Spleen (tissue), 7 donors: Measurements from ENCODE around the gene POGZ.

Experiments used
- CTCF ChIP-seq, 11 experiments: fragments of 200-600 bp in 7 of 11; fragments of 450-650 bp in 4 of 11; sonication (generic) in 4 of 11; IDR thresholded peaks in 8 of 11; conservative IDR thresholded peaks in 3 of 11; 1 replicate in 7 of 11; 2 replicates in 4 of 11; pipeline versions ENCODE4 v1.4.0 to v1.8.0; 2016 to 2021; ENCODE audit warnings: antibody characterized with exemption in 11 of 11, inconsistent platforms in 4 of 11, mild to moderate bottlenecking in 1 of 11
- POLR2A ChIP-seq, 3 donors: fragments of 450-650 bp; IDR thresholded peaks; one replicate each; pipeline ENCODE4 v1.5.1; 2017; ENCODE audit warnings: antibody characterized with exemption in 3 of 3, mild to moderate bottlenecking in 1 of 3
- POLR2AphosphoS5 ChIP-seq, 3 donors: sonication (generic); formaldehyde crosslinking; IDR thresholded peaks; one replicate each; pipeline ENCODE4 v1.5.1; 2017; ENCODE audit warnings: antibody characterized with exemption in 3 of 3
- donor health status: DM: no; HTN: no; CAD: no; lungs with moderate emphysema.
- donor health status: DM: no; HTN: no; CAD: no.
- donor health status: DM: no; HTN: no; CAD: no.

DNA sequence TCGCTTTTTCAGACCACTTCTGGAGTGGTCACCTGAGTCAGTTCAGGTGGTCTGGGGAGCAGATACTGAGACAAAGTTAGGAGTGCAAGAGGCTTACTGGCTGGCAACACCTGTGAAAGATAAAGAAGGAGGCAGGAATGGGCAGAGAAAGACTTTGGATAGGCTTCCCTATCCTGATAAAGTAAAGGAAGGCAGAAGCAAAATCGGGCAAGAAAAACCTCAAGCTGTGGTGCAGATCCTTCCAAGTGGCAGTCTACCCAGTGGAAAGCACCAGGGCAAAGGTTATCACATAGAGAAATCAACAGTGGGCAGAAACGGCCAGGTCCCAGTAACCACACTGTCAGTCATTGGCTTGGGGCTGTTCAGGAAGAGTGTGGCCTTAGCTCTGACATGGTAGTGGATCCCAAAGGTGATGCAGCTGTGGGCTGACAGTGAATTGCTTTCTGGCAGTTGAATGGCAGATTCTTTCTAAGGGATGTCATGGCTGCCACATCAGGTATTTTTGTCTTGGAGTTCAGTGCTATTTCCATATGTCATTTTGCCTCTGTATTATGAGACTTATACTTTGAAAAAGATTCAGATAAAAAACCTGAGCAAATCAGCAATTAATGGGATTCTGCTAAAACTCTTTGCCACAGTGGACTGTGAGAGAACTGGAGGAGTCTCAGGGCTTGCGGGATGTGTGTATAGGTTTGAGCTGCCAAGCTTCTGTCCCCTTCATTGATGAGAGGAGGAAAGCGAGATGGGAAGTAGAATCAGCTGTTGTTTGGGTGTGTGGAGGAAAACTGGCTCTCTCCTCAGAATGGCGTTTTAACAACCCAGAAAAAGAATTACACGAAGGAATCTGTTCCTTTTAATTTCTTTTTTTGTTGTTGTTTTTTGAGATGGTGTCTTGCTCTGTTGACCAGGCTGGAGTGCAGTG is 43.8 kb upstream of the POGZ start:
- TF ChIP-seq POLR2AphosphoS5 (IDR thresholded peaks at IDR 0.05) (no peak), CTCF (IDR thresholded peaks at IDR 0.05 in 8 of 11, conservative IDR thresholded peaks at IDR 0.05 in 3 of 11) (no peak), POLR2A (IDR thresholded peaks at IDR 0.05) (no peak)
